Neural cell (in vitro differentiated cells): Measurements from ENCODE around the gene SCLY.

ENCODE experiments used
- EP300 ChIP-seq: fragments of 450-650 bp; conservative IDR thresholded peaks from 2 replicates; pipeline ENCODE4 v1.6.1; 2014; ENCODE audit warnings: antibody characterized with exemption, mild to moderate bottlenecking, moderate library complexity; ENCODE audit not compliant: poor library complexity, severe bottlenecking
- EZH2 ChIP-seq: fragments of 200-600, 300-800 bp; shearing (Covaris generic), sonication (generic); IDR thresholded peaks from 2 replicates; pipeline ENCODE4 v1.6.1; 2014; ENCODE audit warnings: antibody characterized with exemption, low read length, borderline replicate concordance, mild to moderate bottlenecking; ENCODE audit not compliant: insufficient read depth, poor library complexity, severe bottlenecking
- MXI1 ChIP-seq: fragments of 450-650 bp; conservative IDR thresholded peaks from 2 replicates; pipeline ENCODE4 v1.6.1; 2014; ENCODE audit warnings: antibody characterized with exemption, mild to moderate bottlenecking; ENCODE audit not compliant: poor library complexity, severe bottlenecking
- POLR2AphosphoS5 ChIP-seq: IDR thresholded peaks from 2 replicates; pipeline ENCODE4 v1.6.1; 2012
- RAD21 ChIP-seq: fragments of 450-650 bp; conservative IDR thresholded peaks from 2 replicates; pipeline ENCODE4 v1.6.1; 2014; ENCODE audit warnings: antibody characterized with exemption, mild to moderate bottlenecking, moderate library complexity
- REST ChIP-seq: IDR thresholded peaks from 2 replicates; pipeline ENCODE4 v1.6.1; 2012; ENCODE audit warnings: borderline replicate concordance
- SMC3 ChIP-seq: fragments of 450-650 bp; conservative IDR thresholded peaks from 2 replicates; pipeline ENCODE4 v1.6.1; 2014; ENCODE audit warnings: antibody characterized with exemption, mild to moderate bottlenecking, moderate library complexity; ENCODE audit not compliant: poor library complexity
- TAF1 ChIP-seq: IDR thresholded peaks from 2 replicates; pipeline ENCODE4 v1.6.1; 2012; ENCODE audit warnings: low read depth
- TF ChIP-seq, protein P1 (sequence below): fragments of 450-650 bp; IDR thresholded peaks from 2 replicates; pipeline ENCODE4 v1.5.1; 2014; ENCODE audit warnings: antibody characterized with exemption, mild to moderate bottlenecking, moderate library complexity; ENCODE audit not compliant: poor library complexity, severe bottlenecking

- TF ChIP-seq, protein P1, sequence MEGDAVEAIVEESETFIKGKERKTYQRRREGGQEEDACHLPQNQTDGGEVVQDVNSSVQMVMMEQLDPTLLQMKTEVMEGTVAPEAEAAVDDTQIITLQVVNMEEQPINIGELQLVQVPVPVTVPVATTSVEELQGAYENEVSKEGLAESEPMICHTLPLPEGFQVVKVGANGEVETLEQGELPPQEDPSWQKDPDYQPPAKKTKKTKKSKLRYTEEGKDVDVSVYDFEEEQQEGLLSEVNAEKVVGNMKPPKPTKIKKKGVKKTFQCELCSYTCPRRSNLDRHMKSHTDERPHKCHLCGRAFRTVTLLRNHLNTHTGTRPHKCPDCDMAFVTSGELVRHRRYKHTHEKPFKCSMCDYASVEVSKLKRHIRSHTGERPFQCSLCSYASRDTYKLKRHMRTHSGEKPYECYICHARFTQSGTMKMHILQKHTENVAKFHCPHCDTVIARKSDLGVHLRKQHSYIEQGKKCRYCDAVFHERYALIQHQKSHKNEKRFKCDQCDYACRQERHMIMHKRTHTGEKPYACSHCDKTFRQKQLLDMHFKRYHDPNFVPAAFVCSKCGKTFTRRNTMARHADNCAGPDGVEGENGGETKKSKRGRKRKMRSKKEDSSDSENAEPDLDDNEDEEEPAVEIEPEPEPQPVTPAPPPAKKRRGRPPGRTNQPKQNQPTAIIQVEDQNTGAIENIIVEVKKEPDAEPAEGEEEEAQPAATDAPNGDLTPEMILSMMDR = no peak
- no peak for TF ChIP-seq REST
- TF ChIP-seq TAF1 = no peak
- TF ChIP-seq RAD21 = no peak
- TF ChIP-seq EP300 = no peak
- no peak for TF ChIP-seq EZH2
- TF ChIP-seq POLR2AphosphoS5 = no peak
- no peak for TF ChIP-seq MXI1
- TF ChIP-seq SMC3 = no peak
Measured at GRCh38 chr2:238084761-238085160, 24.0 kb downstream of the SCLY start.
